Measurements from ENCODE around the gene ZNF366. TPM values are rescaled to one million over a fixed set of nuclear protein-coding genes. Genes with fewer than 3 reads are reported as not detected.
A peak's percentile ranks its signal among the peaks of the same experiment; 100 is the strongest.

ZNF366 gene
- total RNA-seq, 1 experiment from 2014 or later, result not detected

- peak; percentile 95 for DNase-seq (ENCODE audit: low read depth)
Measured at GRCh38 chr5:72441862-72442540, 65.2 kb downstream of the ZNF366 start.

- peak; percentile 44 for DNase-seq (ENCODE audit: low read depth)
Measured at GRCh38 chr5:72441094-72441723, 66.0 kb downstream of the ZNF366 start.

- DNase-seq (ENCODE audit: low read depth), result no peak
Measured at GRCh38 chr5:72440207-72440638, 67.0 kb downstream of the ZNF366 start.

GRCh38 chr5:72439192-72439591, 68.0 kb downstream of the ZNF366 start:
- no peak for DNase-seq (ENCODE audit: low read depth)

GRCh38 chr5:72438141-72438540, 69.1 kb downstream of the ZNF366 start:
- DNase-seq (ENCODE audit: low read depth), result no peak

- DNase-seq (ENCODE audit: low read depth), result no peak
Measured at GRCh38 chr5:72436796-72437471, 70.3 kb downstream of the ZNF366 start.

GRCh38 chr5:72434781-72435437, 72.3 kb downstream of the ZNF366 start:
- DNase-seq (ENCODE audit: low read depth), result no peak

GRCh38 chr5:72434056-72434780, 73.0 kb downstream of the ZNF366 start:
- no peak for DNase-seq (ENCODE audit: low read depth)

- no peak for DNase-seq (ENCODE audit: low read depth)
Measured at GRCh38 chr5:72433522-72433921, 73.7 kb downstream of the ZNF366 start.

- DNase-seq (ENCODE audit: low read depth), result no peak
Measured at GRCh38 chr5:72428669-72429068, 78.5 kb downstream of the ZNF366 start.

GRCh38 chr5:72427488-72428437, 79.4 kb downstream of the ZNF366 start:
- peak; percentile 61 for DNase-seq (ENCODE audit: low read depth)

- DNase-seq (ENCODE audit: low read depth), result peak; percentile 16
Measured at GRCh38 chr5:72427016-72427415, 80.2 kb downstream of the ZNF366 start.

- peak; percentile 23 for DNase-seq (ENCODE audit: low read depth)
Measured at GRCh38 chr5:72426019-72426418, 81.2 kb downstream of the ZNF366 start.

- no peak for DNase-seq (ENCODE audit: low read depth)
Measured at GRCh38 chr5:72418271-72418670, 88.9 kb downstream of the ZNF366 start.

GRCh38 chr5:72417333-72418062, 89.7 kb downstream of the ZNF366 start:
- no peak for DNase-seq (ENCODE audit: low read depth)

- DNase-seq (ENCODE audit: low read depth), result no peak
Measured at GRCh38 chr5:72415616-72416325, 91.4 kb downstream of the ZNF366 start.

GRCh38 chr5:72412283-72413055, 94.7 kb downstream of the ZNF366 start:
- DNase-seq (ENCODE audit: low read depth), result peak; percentile 19

- DNase-seq (ENCODE audit: low read depth), result no peak
Measured at GRCh38 chr5:72410688-72411295, 96.4 kb downstream of the ZNF366 start.

All from RPMI7951 (cell line).